GM18520 (cell line): ENCODE results near the gene MET.

Experiments
- ATAC-seq: cut with Tn5 transposase; IDR thresholded peaks from one replicate; pipeline ENCODE4 v1.9.1; 2021; ENCODE audit not compliant: unreplicated experiment

Gene MET

DNA sequence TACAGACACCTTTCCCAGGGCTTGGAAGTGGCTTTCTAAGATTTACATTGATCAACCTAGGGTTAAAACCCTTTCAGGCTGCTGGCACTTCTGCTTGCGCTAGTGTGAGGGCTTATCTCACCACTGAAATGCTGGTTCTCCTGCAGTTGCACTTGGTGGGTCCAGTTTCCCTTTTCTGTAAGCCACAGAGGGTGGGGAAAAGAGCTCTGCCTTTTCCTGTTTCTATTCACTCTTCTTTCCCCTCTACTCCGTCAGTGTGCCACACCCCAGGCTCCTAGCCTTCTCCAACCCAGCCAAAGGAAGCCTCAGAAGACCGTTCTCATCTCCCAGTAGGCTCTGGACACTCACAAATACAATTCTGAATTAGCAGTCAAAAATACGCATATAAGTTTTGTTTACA is 171.4 kb downstream of the MET start:
- no peak for ATAC-seq
